ENCODE results near the gene JUNB. TPM values are rescaled to one million over a fixed set of nuclear protein-coding genes. Genes with fewer than 3 reads are reported as not detected.

Gene JUNB
- total and polyA plus RNA-seq, 10 of the 15 experiments (the other 5 are each of a cell fraction or from before 2014, with no cell fraction given), result 0.55 to 144 (median 68.3) TPM

DNA sequence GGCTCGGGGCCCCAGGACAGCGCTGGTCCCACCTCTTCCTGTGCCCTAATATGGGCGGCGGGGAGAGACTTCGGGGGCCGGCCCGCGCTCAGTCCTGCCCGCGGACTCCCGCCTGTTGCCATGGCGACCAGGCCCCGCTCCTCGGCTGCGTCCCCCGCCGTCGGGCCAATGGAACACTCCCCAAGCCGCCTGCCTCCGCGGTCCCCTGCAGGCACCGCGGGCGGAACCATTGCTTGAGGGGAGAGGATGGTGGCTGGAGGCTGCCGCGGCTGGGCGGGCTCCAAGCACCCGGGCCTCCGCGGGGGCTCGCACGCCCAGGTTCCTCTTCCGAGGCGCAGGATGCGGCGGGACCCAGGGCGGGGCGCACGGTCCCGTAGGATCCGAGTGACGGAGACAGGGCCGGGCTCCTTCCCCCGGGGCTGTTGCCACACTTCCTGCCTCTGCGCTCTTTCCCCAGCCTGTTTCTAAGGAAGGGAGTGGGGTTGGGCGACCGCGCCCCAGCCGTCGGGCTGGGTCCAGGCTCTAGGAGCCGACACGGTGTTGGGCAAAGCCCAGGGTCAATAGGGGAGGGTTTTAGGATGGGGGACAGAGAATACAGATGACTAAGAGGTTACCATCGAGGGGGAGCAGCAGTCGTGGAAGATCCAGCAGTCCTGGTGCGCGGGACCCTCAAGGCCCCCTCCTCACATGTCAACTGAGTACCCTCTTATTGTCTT, 1.2 kb upstream of the JUNB start:
- DNase-seq (ENCODE audit: low read depth, low spot score), result peak; percentile 86
- H4K20me1 ChIP-seq (ENCODE audit: control insufficient read depth, insufficient read depth), result no peaks in the 10 kb centered on the region
- H3K4me1 ChIP-seq (ENCODE audit: control insufficient read depth, insufficient read depth, low read length), result peaks cover 47% of the 10 kb centered on the region
- no peaks in the 10 kb centered on the region for H3K36me3 ChIP-seq (ENCODE audit: control insufficient read depth in 2 of 2, insufficient read depth in 2 of 2, low read length in 1 of 2)
- under 1% methylated on average over 56 of the region's 56 CpGs for WGBS (ENCODE audit: insufficient coverage, insufficient replicate concordance, low lambda C conversion rate, missing lambda C conversion rate)
- peak overlapping the region; percentile 99 for H3K27ac ChIP-seq (ENCODE audit: control insufficient read depth, insufficient read depth)
- peak overlapping the region; percentile 97 for H3K9ac ChIP-seq (ENCODE audit: control insufficient read depth, insufficient read depth, low read length)
- H2AFZ ChIP-seq (ENCODE audit: control insufficient read depth, low read depth, low read length), result peak overlapping the region; percentile 46; the same call in 1 of the 2 replicates
- H3K4me3 ChIP-seq, result peak overlapping the region; percentile 87
- H3K79me2 ChIP-seq (ENCODE audit: control insufficient read depth, insufficient read depth, low read length), result peaks cover 42% of the 10 kb centered on the region
- no peaks in the 10 kb centered on the region; the same call in 2 of the 3 replicates for H3K9me3 ChIP-seq (replicated peaks; ENCODE audit: control insufficient read depth, insufficient read depth, low read length)
- peak overlapping the region; percentile 97 for H3K4me2 ChIP-seq (ENCODE audit: control insufficient read depth, insufficient read depth)
- peak; percentile 53 for ATAC-seq
- in situ Hi-C loops (cut with MboI) (no loop called here), intact Hi-C loops (cut with micrococcal nuclease; ENCODE audit: unreplicated experiment) (loop anchor here (5.0 to 10.0 kb wide), 2 partner anchors 147 to 1695 kb away; partner anchors contain the start of gene CALR)
- RAD21 ChIA-PET (ENCODE audit: unreplicated experiment), result interaction anchor here (1.8 to 11.4 kb wide), 3 partner anchors 8 to 13 kb away, joined by 13 to 303 read pairs (median 49); partner anchors contain the start of gene HOOK2
- no peaks in the 10 kb centered on the region for H3K27me3 ChIP-seq (replicated peaks in 1 of 2; ENCODE audit: control insufficient read depth in 2 of 2, insufficient read depth in 2 of 2, low read length in 1 of 2)
- CTCF ChIA-PET, result interaction anchor here (1.4 to 11.1 kb wide), 3 partner anchors 12 to 24 kb away, joined by 8 to 537 read pairs (median 44); partner anchors contain the start of gene HOOK2
- SMC1A ChIA-PET (ENCODE audit: uncharacterized antibody, unreplicated experiment), result interaction anchor here (1.4 to 11.5 kb wide), 3 partner anchors 10 to 30 kb away, joined by 4 to 240 read pairs (median 28); no protein-coding TSS in a partner anchor
- no TSS peak for BruUV-seq (replicated peaks)
- FAIRE-seq, result peak; percentile 18
- POLR2A ChIA-PET, result interaction anchor here (0.6 to 8.2 kb wide), 4 partner anchors 9 to 53 kb away, joined by 3 to 303 read pairs (median 38); partner anchors contain the start of genes GET3 and HOOK2
- 0 out of 2 replicates have a peak, but pooled peaks have one; percentile 50 for TF ChIP-seq ESRRA (IDR thresholded peaks at IDR 0.05; ENCODE audit: low read length)
- peak; percentile 77 for TF ChIP-seq MEF2B (IDR thresholded peaks at IDR 0.05; ENCODE audit: partially characterized antibody, poor library complexity, severe bottlenecking)
- peak; percentile 96 for TF ChIP-seq MXI1 (IDR thresholded peaks at IDR 0.05; ENCODE audit: low read depth, low read length)
- TF ChIP-seq, protein P1, sequence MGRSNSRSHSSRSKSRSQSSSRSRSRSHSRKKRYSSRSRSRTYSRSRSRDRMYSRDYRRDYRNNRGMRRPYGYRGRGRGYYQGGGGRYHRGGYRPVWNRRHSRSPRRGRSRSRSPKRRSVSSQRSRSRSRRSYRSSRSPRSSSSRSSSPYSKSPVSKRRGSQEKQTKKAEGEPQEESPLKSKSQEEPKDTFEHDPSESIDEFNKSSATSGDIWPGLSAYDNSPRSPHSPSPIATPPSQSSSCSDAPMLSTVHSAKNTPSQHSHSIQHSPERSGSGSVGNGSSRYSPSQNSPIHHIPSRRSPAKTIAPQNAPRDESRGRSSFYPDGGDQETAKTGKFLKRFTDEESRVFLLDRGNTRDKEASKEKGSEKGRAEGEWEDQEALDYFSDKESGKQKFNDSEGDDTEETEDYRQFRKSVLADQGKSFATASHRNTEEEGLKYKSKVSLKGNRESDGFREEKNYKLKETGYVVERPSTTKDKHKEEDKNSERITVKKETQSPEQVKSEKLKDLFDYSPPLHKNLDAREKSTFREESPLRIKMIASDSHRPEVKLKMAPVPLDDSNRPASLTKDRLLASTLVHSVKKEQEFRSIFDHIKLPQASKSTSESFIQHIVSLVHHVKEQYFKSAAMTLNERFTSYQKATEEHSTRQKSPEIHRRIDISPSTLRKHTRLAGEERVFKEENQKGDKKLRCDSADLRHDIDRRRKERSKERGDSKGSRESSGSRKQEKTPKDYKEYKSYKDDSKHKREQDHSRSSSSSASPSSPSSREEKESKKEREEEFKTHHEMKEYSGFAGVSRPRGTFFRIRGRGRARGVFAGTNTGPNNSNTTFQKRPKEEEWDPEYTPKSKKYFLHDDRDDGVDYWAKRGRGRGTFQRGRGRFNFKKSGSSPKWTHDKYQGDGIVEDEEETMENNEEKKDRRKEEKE (IDR thresholded peaks at IDR 0.05), result peak; percentile 92
- peak; percentile 82 for TF ChIP-seq TBL1XR1 (IDR thresholded peaks at IDR 0.05; ENCODE audit: low read depth, low read length)
- TF ChIP-seq, protein P2, sequence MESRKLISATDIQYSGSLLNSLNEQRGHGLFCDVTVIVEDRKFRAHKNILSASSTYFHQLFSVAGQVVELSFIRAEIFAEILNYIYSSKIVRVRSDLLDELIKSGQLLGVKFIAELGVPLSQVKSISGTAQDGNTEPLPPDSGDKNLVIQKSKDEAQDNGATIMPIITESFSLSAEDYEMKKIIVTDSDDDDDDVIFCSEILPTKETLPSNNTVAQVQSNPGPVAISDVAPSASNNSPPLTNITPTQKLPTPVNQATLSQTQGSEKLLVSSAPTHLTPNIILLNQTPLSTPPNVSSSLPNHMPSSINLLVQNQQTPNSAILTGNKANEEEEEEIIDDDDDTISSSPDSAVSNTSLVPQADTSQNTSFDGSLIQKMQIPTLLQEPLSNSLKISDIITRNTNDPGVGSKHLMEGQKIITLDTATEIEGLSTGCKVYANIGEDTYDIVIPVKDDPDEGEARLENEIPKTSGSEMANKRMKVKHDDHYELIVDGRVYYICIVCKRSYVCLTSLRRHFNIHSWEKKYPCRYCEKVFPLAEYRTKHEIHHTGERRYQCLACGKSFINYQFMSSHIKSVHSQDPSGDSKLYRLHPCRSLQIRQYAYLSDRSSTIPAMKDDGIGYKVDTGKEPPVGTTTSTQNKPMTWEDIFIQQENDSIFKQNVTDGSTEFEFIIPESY (IDR thresholded peaks at IDR 0.05), result peak; percentile 86; the same call in 1 of the 2 replicates
- peak; percentile 100 for TF ChIP-seq BMI1 (IDR thresholded peaks at IDR 0.05; ENCODE audit: borderline replicate concordance)
- no peak for TF ChIP-seq ZNF217 (IDR thresholded peaks at IDR 0.05)
- TF ChIP-seq POU2F2 (IDR thresholded peaks at IDR 0.05; ENCODE audit: borderline replicate concordance, low read depth, low read length), result no peak
- TF ChIP-seq CHD2 (IDR thresholded peaks at IDR 0.05; ENCODE audit: borderline replicate concordance, low read depth, low read length), result 0 out of 2 replicates have a peak, but pooled peaks have one; percentile 70
- TF ChIP-seq, protein P3, sequence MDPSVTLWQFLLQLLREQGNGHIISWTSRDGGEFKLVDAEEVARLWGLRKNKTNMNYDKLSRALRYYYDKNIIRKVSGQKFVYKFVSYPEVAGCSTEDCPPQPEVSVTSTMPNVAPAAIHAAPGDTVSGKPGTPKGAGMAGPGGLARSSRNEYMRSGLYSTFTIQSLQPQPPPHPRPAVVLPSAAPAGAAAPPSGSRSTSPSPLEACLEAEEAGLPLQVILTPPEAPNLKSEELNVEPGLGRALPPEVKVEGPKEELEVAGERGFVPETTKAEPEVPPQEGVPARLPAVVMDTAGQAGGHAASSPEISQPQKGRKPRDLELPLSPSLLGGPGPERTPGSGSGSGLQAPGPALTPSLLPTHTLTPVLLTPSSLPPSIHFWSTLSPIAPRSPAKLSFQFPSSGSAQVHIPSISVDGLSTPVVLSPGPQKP (IDR thresholded peaks at IDR 0.05; ENCODE audit: low read depth, low read length), result peak; percentile 100
- TF ChIP-seq SREBF1 (IDR thresholded peaks at IDR 0.05; ENCODE audit: low read length), result peak; percentile 96
- peak; percentile 97 to 98 for TF ChIP-seq BHLHE40 (IDR thresholded peaks at IDR 0.05; ENCODE audit: borderline replicate concordance in 1 of 2, low read depth in 2 of 2, low read length in 1 of 2)

Data from GM12878 (cell line).